Measurements from ENCODE around the gene NRN1L. TPM values are rescaled to one million over a fixed set of nuclear protein-coding genes. Genes with fewer than 3 reads are reported as not detected.
A peak's percentile ranks its signal among the peaks of the same experiment; 100 is the strongest.
"Not testable (repeated sequence)": the region's sequence is repeated elsewhere in the genome, so short reads cannot be mapped to it uniquely, and the experiment has no call there.

The NRN1L gene
- total RNA-seq (2021; ENCODE audit: unreplicated experiment), result 1.4 TPM
- polyA plus RNA-seq (2012), result 1.7 and 2.7 TPM in 2 replicates
- Bru-seq, nascent RNA, result percentile 41 among the genes with signal in this experiment
- percentile 38 among the genes with signal in this experiment for BruChase-seq, experiment 1, labeled RNA remaining after a 6-hour chase
- BruChase-seq, experiment 2, labeled RNA remaining after a 2-hour chase, result percentile 47 among the genes with signal in this experiment
- long read RNA-seq, partial matches to known transcripts, result 0 of 1 reads
- long read RNA-seq, other reads (novel, unspliced or antisense), result 1 of 1 reads

DNA sequence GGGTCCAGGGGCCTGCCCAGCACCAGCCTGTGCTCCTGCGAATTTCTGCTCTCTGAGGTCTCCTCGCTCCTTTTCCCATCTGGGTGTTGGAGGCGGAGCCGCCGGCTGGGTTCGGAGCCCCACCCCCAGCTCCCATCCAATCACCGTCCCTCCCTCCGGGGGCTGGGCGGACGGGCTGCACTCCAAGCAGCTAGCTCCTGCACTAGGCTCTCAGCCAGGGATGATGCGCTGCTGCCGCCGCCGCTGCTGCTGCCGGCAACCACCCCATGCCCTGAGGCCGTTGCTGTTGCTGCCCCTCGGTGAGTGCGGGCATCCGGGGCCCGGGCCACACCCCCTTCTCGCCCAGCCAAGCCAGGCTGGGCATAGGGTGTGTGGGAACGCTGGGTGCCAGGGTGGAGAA, at the start of gene NRN1L:
NRN1L (plus strand) TSS at position 202 of the 400 bp plus-strand sequence; CDS start at position 221, 19 bp downstream.
- peaks cover 23 to 36% of the 10 kb centered on the region in 2 experiments; a peak in 3 of 4 replicates for H3K36me3 ChIP-seq (ENCODE audit: control insufficient read depth in 1 of 2, insufficient read depth in 2 of 2, low read length in 2 of 2)
- ChIA-PET POLR2A (no interaction called here), CTCF (interaction anchor here (0.8 to 2.9 kb wide), 7 partner anchors 11 to 363 kb away, joined by 3 to 13 read pairs (median 6); partner anchors contain the start of gene EDC4), RAD21 (ENCODE audit: low non-redundant PET in 1 of 2, low total read pairs in 2 of 2, uncharacterized antibody in 2 of 2, unreplicated experiment in 2 of 2) (no interaction called here)
- no peak within 1 kb of the TSS for H3K4me3 ChIP-seq (replicated peaks in 1 of 2; ENCODE audit: low read depth in 1 of 2, low read length in 2 of 2)
- H3K9ac ChIP-seq (ENCODE audit: low read length), result no peak within 1 kb of the TSS
- H4K20me1 ChIP-seq (ENCODE audit: insufficient read depth), result peaks cover 3% of the 10 kb centered on the region; the same call in 1 of the 2 replicates
- no peak within 1 kb of the TSS for H3K27ac ChIP-seq (ENCODE audit: low read depth, low read length)
- intact Hi-C loops (cut with micrococcal nuclease), result loop anchor here (10.0 kb wide), 1 partner anchor 340 kb away; no protein-coding TSS in a partner anchor
- DNase-seq (ENCODE audit: low read depth, low spot score), result no peak
- ATAC-seq, result peak; percentile 59
- H3K9me2 ChIP-seq (ENCODE audit: insufficient read depth), result no peaks in the 10 kb centered on the region
- no peak for TF ChIP-seq CEBPB (IDR thresholded peaks at IDR 0.05; ENCODE audit: low read depth)
- TF ChIP-seq JUND (IDR thresholded peaks at IDR 0.05), result no peak
- no peak for TF ChIP-seq POLR2A (IDR thresholded peaks at IDR 0.05; ENCODE audit: borderline replicate concordance, extremely low read depth, insufficient read depth, insufficient read length)
- no peak for TF ChIP-seq YY1 (IDR thresholded peaks at IDR 0.05; ENCODE audit: extremely low read depth, insufficient replicate concordance, low read depth, low read length)
- no peak for TF ChIP-seq EZH2phosphoT487 (IDR thresholded peaks at IDR 0.05; ENCODE audit: borderline replicate concordance)
- TF ChIP-seq, protein P1, sequence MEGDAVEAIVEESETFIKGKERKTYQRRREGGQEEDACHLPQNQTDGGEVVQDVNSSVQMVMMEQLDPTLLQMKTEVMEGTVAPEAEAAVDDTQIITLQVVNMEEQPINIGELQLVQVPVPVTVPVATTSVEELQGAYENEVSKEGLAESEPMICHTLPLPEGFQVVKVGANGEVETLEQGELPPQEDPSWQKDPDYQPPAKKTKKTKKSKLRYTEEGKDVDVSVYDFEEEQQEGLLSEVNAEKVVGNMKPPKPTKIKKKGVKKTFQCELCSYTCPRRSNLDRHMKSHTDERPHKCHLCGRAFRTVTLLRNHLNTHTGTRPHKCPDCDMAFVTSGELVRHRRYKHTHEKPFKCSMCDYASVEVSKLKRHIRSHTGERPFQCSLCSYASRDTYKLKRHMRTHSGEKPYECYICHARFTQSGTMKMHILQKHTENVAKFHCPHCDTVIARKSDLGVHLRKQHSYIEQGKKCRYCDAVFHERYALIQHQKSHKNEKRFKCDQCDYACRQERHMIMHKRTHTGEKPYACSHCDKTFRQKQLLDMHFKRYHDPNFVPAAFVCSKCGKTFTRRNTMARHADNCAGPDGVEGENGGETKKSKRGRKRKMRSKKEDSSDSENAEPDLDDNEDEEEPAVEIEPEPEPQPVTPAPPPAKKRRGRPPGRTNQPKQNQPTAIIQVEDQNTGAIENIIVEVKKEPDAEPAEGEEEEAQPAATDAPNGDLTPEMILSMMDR (IDR thresholded peaks at IDR 0.05 in 2 of 3, conservative IDR thresholded peaks at IDR 0.05 in 1 of 3; ENCODE audit: borderline replicate concordance in 1 of 3, insufficient read depth in 1 of 3, low read depth in 2 of 3, low read length in 2 of 3), result no peak
- TF ChIP-seq, protein P2, sequence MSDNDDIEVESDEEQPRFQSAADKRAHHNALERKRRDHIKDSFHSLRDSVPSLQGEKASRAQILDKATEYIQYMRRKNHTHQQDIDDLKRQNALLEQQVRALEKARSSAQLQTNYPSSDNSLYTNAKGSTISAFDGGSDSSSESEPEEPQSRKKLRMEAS (IDR thresholded peaks at IDR 0.05), result no peak
- no peak for TF ChIP-seq ZFX (IDR thresholded peaks at IDR 0.05)
- TF ChIP-seq POLR2AphosphoS5 (IDR thresholded peaks at IDR 0.05; ENCODE audit: low read depth, low read length), result no peak
- TF ChIP-seq SIN3A (IDR thresholded peaks at IDR 0.05; ENCODE audit: low read depth), result no peak
- TF ChIP-seq SRF (IDR thresholded peaks at IDR 0.05; ENCODE audit: low read depth), result no peak
- no peak for TF ChIP-seq CBX3 (IDR thresholded peaks at IDR 0.05; ENCODE audit: low read depth)
- no peak for TF ChIP-seq SP1 (IDR thresholded peaks at IDR 0.05; ENCODE audit: low read depth)
- TF ChIP-seq FOSL1 (IDR thresholded peaks at IDR 0.05; ENCODE audit: low read depth), result no peak
- TF ChIP-seq, protein P3, sequence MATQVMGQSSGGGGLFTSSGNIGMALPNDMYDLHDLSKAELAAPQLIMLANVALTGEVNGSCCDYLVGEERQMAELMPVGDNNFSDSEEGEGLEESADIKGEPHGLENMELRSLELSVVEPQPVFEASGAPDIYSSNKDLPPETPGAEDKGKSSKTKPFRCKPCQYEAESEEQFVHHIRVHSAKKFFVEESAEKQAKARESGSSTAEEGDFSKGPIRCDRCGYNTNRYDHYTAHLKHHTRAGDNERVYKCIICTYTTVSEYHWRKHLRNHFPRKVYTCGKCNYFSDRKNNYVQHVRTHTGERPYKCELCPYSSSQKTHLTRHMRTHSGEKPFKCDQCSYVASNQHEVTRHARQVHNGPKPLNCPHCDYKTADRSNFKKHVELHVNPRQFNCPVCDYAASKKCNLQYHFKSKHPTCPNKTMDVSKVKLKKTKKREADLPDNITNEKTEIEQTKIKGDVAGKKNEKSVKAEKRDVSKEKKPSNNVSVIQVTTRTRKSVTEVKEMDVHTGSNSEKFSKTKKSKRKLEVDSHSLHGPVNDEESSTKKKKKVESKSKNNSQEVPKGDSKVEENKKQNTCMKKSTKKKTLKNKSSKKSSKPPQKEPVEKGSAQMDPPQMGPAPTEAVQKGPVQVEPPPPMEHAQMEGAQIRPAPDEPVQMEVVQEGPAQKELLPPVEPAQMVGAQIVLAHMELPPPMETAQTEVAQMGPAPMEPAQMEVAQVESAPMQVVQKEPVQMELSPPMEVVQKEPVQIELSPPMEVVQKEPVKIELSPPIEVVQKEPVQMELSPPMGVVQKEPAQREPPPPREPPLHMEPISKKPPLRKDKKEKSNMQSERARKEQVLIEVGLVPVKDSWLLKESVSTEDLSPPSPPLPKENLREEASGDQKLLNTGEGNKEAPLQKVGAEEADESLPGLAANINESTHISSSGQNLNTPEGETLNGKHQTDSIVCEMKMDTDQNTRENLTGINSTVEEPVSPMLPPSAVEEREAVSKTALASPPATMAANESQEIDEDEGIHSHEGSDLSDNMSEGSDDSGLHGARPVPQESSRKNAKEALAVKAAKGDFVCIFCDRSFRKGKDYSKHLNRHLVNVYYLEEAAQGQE (IDR thresholded peaks at IDR 0.05; ENCODE audit: low read depth), result no peak
- TF ChIP-seq ZNF274 (IDR thresholded peaks at IDR 0.05; ENCODE audit: low read depth, low read length), result no peak
- no peak within 1 kb of the TSS for H3K4me2 ChIP-seq (ENCODE audit: low read length)
- no TSS peak for BruUV-seq (replicated peaks)
- no peaks in the 10 kb centered on the region for H3K9me3 ChIP-seq (ENCODE audit: control insufficient read depth in 1 of 2, insufficient read depth in 1 of 2, low read depth in 1 of 2, low read length in 2 of 2)
- H3K4me1 ChIP-seq (ENCODE audit: control insufficient read depth in 1 of 2, insufficient read depth in 2 of 2, low read length in 2 of 2), result no peaks in the 10 kb centered on the region
- no peak within 1 kb of the TSS for H2AFZ ChIP-seq (ENCODE audit: low read depth, low read length, poor library complexity, severe bottlenecking)
- H3K79me2 ChIP-seq (ENCODE audit: insufficient read depth, low read length), result no peaks in the 10 kb centered on the region
- no peaks in the 10 kb centered on the region for H3K27me3 ChIP-seq (ENCODE audit: insufficient read depth, low read length)

DNA sequence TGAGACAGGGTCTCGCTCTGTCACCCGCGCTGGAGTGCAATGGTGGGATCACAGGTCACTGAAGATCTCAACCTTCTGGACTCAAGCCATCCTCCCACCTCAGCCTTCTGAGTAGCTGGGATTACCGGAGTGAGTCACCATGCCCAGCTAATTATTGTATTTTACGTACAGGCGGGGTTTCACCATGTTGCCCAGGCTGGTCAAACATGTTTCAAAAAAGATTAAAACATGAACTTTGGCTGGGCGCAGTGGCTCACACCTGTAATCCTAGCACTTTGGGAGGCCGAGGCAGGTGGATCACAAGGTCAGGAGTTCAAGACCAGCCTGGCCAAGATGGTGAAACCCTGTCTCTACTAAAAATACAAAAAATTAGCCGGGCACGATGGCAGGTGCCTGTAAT, 47.5 kb upstream of the NRN1L start:
- ATAC-seq; POLR2A ChIA-PET; H3K9me2 ChIP-seq (ENCODE audit: insufficient read depth); H4K20me1 ChIP-seq (ENCODE audit: insufficient read depth); DNase-seq (ENCODE audit: low read depth, low spot score); H3K36me3 ChIP-seq (ENCODE audit: control insufficient read depth in 1 of 2, insufficient read depth in 2 of 2, low read length in 2 of 2); H3K4me3 ChIP-seq (replicated peaks in 1 of 2; ENCODE audit: low read depth in 1 of 2, low read length in 2 of 2); BruUV-seq (replicated peaks); H3K4me2 ChIP-seq (ENCODE audit: low read length); intact Hi-C loops (cut with micrococcal nuclease); H3K27ac ChIP-seq (ENCODE audit: low read depth, low read length); H3K9ac ChIP-seq (ENCODE audit: low read length); H3K27me3 ChIP-seq (ENCODE audit: insufficient read depth, low read length); RAD21 ChIA-PET (ENCODE audit: low non-redundant PET in 1 of 2, low total read pairs in 2 of 2, uncharacterized antibody in 2 of 2, unreplicated experiment in 2 of 2); CTCF ChIA-PET; H2AFZ ChIP-seq (ENCODE audit: low read depth, low read length, poor library complexity, severe bottlenecking); H3K9me3 ChIP-seq (ENCODE audit: control insufficient read depth in 1 of 2, insufficient read depth in 1 of 2, low read depth in 1 of 2, low read length in 2 of 2): not testable (repeated sequence)
- Histone ChIP-seq H3K4me1 (ENCODE audit: control insufficient read depth in 1 of 2, insufficient read depth in 2 of 2, low read length in 2 of 2) (peaks cover 8 to 21% of the 10 kb centered on the region in 2 experiments; a peak in 3 of 4 replicates), H3K79me2 (ENCODE audit: insufficient read depth, low read length) (peaks cover 11% of the 10 kb centered on the region)

Data from HCT116 (cell line).